GM12891 (cell line): ENCODE measurements around the gene HGF.

Experiments
- PAX5 ChIP-seq: IDR thresholded peaks from 2 replicates; pipeline ENCODE4 v1.6.1; 2011; ENCODE audit warnings: low read length, moderate library complexity, mild to moderate bottlenecking; ENCODE audit not compliant: insufficient read depth, severe bottlenecking
- POLR2A ChIP-seq: IDR thresholded peaks from 2 replicates; pipeline ENCODE4 v1.6.1; 2011; ENCODE audit warnings: low read depth, low read length, control low read depth
- POLR2AphosphoS5 ChIP-seq: IDR thresholded peaks from 2 replicates; pipeline ENCODE4 v1.6.1; 2011; ENCODE audit warnings: low read depth, low read length, control low read depth
- POU2F2 ChIP-seq: IDR thresholded peaks from 2 replicates; pipeline ENCODE4 v1.6.1; 2011; ENCODE audit warnings: low read depth, mild to moderate bottlenecking, control low read depth, low read length, moderate library complexity
- SPI1 ChIP-seq: IDR thresholded peaks from 2 replicates; pipeline ENCODE4 v1.6.1; 2011; ENCODE audit warnings: low read depth, low read length, control low read depth
- TAF1 ChIP-seq: IDR thresholded peaks from 2 replicates; pipeline ENCODE4 v1.6.1; 2011; ENCODE audit warnings: low read depth, low read length, control low read depth

GRCh38 chr7:81779706-81780105 is 9.9 kb upstream of the HGF start:
- TF ChIP-seq POLR2AphosphoS5 (no peak), POLR2A (no peak), TAF1 (no peak), SPI1 (no peak), POU2F2 (no peak), PAX5 (no peak)
